ENCODE results near the gene ELK3. TPM values are rescaled to one million over a fixed set of nuclear protein-coding genes. Genes with fewer than 3 reads are reported as not detected.

The ELK3 gene
- total and polyA plus RNA-seq, 7 donors = 3.7 to 13.9 (median 9.6) TPM

GRCh38 chr12:96189781-96190180 lies 4.4 kb upstream of the ELK3 start:
- no peaks in the 10 kb centered on the region for H3K36me3 ChIP-seq (ENCODE audit: insufficient read depth in 1 of 2, low read depth in 1 of 2)
- H3K9me3 ChIP-seq = no peaks in the 10 kb centered on the region
- DNase-seq (no peak), ATAC-seq (no peak)
- H3K27ac ChIP-seq = no peak overlapping the region
- TF ChIP-seq CTCF (IDR thresholded peaks at IDR 0.05) = no peak
- peaks cover 0 to 19% (median 2%) of the 10 kb centered on the region in 3 donors for H3K27me3 ChIP-seq (ENCODE audit: insufficient read depth in 3 of 3, low read length in 2 of 3)
- WGBS, 3 donors = 68 to 69% (median 69%) methylated on average over 5 of the region's 5 CpGs
- H3K4me1 ChIP-seq = no peaks in the 10 kb centered on the region
- H3K4me3 ChIP-seq = no peak overlapping the region
- intact Hi-C loops (cut with DNase I) = no loop called here

- no peaks in the 10 kb centered on the region for H3K36me3 ChIP-seq (ENCODE audit: insufficient read depth in 1 of 2, low read depth in 1 of 2)
- no peak for TF ChIP-seq CTCF (IDR thresholded peaks at IDR 0.05)
- WGBS, 3 donors = 75 to 81% (median 78%) methylated on average over 10 of the region's 10 CpGs
- H3K4me3 ChIP-seq = no peak overlapping the region
- DNase-seq = no peak
- intact Hi-C loops (cut with DNase I) = no loop called here
- H3K27ac ChIP-seq = no peak overlapping the region
- no peaks in the 10 kb centered on the region for H3K9me3 ChIP-seq
- ATAC-seq = no peak
- peaks cover 0 to 25% (median 6%) of the 10 kb centered on the region in 3 donors for H3K27me3 ChIP-seq (ENCODE audit: insufficient read depth in 3 of 3, low read length in 2 of 3)
- H3K4me1 ChIP-seq = no peaks in the 10 kb centered on the region
Observed at GRCh38 chr12:96190413-96191108, 3.6 kb upstream of the ELK3 start.

GRCh38 chr12:96192926-96193573 lies 1.1 kb upstream of the ELK3 start:
- Histone ChIP-seq H3K4me1 (no peaks in the 10 kb centered on the region), H3K9me3 (no peaks in the 10 kb centered on the region), H3K27ac (no peak overlapping the region), H3K36me3 (ENCODE audit: insufficient read depth in 1 of 2, low read depth in 1 of 2) (no peaks in the 10 kb centered on the region), H3K4me3 (peak overlapping the region; percentile 74), H3K27me3 (ENCODE audit: insufficient read depth in 3 of 3, low read length in 2 of 3) (peaks cover 0 to 29% (median 6%) of the 10 kb centered on the region in 3 donors)
- WGBS, 3 donors = 63 to 68% (median 64%) methylated on average over 9 of the region's 9 CpGs
- no peak for DNase-seq
- no peak for TF ChIP-seq CTCF (IDR thresholded peaks at IDR 0.05)
- no peak for ATAC-seq
- intact Hi-C loops (cut with DNase I) = no loop called here

GRCh38 chr12:96194576-96194889 lies 358 bp downstream of the ELK3 start:
- no peak for TF ChIP-seq CTCF (IDR thresholded peaks at IDR 0.05)
- ATAC-seq (no peak), DNase-seq (no peak)
- peaks cover 0 to 25% (median 6%) of the 10 kb centered on the region in 3 donors for H3K27me3 ChIP-seq (ENCODE audit: insufficient read depth in 3 of 3, low read length in 2 of 3)
- 0 to 1% (median 1%) methylated on average over 8 to 24 of the region's 24 CpGs for WGBS, 3 donors
- peak overlapping the region; percentile 74 for H3K4me3 ChIP-seq
- intact Hi-C loops (cut with DNase I) = no loop called here
- peak overlapping the region; percentile 50 for H3K27ac ChIP-seq
- H3K9me3 ChIP-seq = no peaks in the 10 kb centered on the region
- H3K4me1 ChIP-seq = no peaks in the 10 kb centered on the region
- H3K36me3 ChIP-seq (ENCODE audit: insufficient read depth in 1 of 2, low read depth in 1 of 2) = no peaks in the 10 kb centered on the region

All from psoas muscle (tissue), 8 donors.